HG03571 (cell line): ENCODE results near the gene NOMO2.
"Not testable (repeated sequence)": the region's sequence is repeated elsewhere in the genome, so short reads cannot be mapped to it uniquely, and the experiment has no call there.

Source experiments
- ATAC-seq: cut with Tn5 transposase; IDR thresholded peaks from one replicate; pipeline ENCODE4 v1.9.1; 2021; ENCODE audit not compliant: unreplicated experiment

The NOMO2 gene, protein sequence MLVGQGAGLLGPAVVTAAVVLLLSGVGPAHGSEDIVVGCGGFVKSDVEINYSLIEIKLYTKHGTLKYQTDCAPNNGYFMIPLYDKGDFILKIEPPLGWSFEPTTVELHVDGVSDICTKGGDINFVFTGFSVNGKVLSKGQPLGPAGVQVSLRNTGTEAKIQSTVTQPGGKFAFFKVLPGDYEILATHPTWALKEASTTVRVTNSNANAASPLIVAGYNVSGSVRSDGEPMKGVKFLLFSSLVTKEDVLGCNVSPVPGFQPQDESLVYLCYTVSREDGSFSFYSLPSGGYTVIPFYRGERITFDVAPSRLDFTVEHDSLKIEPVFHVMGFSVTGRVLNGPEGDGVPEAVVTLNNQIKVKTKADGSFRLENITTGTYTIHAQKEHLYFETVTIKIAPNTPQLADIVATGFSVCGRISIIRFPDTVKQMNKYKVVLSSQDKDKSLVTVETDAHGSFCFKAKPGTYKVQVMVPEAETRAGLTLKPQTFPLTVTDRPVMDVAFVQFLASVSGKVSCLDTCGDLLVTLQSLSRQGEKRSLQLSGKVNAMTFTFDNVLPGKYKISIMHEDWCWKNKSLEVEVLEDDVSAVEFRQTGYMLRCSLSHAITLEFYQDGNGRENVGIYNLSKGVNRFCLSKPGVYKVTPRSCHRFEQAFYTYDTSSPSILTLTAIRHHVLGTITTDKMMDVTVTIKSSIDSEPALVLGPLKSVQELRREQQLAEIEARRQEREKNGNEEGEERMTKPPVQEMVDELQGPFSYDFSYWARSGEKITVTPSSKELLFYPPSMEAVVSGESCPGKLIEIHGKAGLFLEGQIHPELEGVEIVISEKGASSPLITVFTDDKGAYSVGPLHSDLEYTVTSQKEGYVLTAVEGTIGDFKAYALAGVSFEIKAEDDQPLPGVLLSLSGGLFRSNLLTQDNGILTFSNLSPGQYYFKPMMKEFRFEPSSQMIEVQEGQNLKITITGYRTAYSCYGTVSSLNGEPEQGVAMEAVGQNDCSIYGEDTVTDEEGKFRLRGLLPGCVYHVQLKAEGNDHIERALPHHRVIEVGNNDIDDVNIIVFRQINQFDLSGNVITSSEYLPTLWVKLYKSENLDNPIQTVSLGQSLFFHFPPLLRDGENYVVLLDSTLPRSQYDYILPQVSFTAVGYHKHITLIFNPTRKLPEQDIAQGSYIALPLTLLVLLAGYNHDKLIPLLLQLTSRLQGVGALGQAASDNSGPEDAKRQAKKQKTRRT

DNA sequence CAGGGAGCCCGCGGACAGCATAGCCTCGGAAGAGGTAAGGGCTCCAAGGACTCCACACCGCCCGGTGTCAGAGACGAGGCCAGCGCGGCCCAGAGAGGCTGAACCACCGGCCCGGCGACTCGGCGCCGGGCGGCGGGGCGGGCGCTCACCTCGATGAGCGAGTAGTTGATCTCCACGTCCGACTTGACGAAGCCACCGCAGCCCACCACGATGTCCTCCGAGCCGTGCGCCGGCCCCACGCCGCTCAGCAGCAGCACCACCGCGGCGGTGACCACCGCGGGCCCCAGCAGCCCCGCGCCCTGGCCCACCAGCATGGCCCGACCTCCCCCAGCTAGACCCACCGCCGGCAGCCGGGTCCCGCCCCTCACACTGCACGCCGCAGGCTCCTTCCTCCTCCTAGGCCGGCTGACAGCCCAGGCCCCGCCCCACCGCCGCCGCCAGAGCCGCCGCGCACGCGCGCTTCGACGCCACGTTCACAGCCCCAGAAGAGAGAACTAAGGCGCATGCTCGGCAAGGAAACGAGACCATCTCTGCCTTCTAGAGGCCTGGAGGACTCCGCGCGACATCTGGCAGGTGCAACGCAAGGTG lies at the start of gene NOMO2:
TSS of gene NOMO2 (minus strand) at position 371 of the 588 bp plus-strand sequence. CDS start at position 314, 57 bp downstream.
- peak; percentile 91 for ATAC-seq

DNA sequence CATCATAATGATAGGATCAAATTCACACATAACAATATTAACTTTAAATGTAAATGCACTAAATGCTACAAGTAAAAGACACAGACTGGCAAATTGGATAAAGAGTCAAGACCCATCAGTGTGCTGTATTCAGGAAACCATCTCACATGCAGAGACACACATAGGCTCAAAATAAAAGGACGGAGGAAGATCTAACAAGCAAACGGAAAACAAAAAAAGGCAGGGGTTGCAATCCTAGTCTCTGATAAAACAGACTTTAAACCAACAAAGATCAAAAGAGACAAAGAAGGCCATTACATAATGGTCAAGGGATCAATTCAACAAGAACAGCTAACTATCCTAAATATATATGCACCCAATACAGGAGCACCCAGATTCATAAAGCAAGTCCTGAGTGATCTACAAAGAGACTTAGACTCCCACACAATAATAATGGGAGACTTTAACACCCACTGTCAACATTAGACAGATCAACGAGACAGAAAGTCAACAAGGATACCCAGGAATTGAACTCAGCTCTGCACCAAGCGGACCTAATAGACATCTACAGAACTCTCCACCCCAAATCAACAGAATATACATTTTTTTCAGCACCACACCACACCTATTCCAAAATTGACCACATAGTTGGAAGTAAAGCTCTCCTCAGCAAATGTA lies 48.4 kb upstream of the NOMO2 start:
- ATAC-seq, result not testable (repeated sequence)

DNA sequence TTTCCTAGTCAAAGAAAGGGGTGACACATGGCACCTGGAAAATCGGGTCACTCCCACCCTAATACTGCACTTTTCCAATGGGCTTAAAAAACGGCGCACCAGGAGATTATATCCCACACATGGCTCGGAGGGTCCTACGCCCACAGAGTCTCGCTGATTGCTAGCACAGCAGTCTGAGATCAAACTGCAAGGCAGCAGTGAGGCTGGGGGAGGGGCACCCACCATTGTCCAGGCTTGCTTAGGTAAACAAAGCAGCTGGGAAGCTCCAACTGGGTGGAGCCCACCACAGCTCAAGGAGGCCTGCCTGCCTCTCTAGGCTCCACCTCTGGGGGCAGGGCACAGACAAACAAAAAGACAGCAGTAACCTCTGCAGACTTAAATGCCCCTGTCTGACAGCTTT lies 46.4 kb upstream of the NOMO2 start:
- not testable (repeated sequence) for ATAC-seq

DNA sequence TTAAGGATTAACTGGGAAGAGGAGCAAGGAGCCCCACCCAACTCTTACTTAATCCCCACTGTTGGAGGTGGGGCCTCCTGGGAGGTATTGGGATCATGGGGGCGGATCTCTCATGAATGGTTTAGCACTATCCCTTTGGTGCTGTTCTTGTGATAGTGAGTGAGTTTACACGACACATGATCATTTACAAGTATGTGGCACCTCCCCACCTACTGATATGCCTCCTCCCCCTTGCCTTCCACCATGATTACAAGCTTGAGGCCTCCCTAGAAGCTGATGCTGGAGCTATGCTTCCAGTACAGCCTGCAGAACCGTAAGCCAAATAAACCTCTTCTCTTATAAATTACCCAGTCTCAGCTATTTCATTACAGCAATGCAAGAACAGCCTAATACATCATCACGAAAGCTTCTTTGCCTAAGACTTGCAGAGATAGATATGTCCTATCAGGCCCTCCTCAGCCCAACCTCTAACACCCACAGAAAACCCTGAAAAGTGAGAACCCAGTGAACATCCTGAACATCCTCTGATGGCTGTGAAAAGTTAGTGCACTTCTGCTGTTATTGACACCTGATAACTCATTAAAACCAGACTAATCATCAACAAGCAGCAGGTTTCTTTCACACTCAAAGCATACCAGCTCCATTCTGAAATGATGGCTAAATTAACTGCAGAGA lies 41.8 kb upstream of the NOMO2 start:
- not testable (repeated sequence) for ATAC-seq

DNA sequence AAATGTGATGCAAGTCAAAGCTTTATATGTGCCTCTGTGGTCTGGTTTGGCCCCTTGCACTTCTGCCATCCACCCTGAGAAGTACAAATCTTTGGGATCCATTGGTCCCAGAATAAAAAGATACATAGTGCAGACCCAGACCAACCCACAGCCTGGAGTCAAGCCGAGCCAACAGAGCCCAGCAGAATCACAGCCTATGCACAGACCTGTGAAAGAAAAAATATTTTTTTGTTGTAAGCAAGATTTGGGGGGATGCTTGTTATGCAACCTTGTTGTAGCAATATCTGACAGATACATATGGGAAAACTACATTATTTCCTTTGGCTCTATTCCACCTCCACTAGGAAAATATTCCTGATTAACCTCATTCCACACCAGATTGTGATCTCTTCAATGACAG lies 36.7 kb upstream of the NOMO2 start:
- not testable (repeated sequence) for ATAC-seq

DNA sequence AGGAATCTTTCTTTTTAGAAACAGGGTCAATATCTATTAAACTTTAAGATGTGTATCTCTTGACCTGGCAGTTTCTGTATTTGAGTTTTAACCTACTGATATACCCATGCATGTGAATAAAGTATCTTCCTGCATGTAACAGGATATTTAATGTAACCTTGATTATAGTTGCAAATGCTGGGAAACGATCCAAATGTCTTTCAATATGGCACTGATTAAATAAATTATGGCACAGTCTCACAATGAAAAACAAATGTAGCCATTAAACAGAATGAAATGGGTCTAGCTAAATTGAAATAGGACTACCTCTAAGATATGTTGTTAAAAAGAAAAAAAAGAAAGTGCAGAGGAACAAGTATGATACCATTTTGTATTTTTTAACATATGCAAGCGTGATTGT lies 35.8 kb upstream of the NOMO2 start:
- ATAC-seq, result not testable (repeated sequence)

DNA sequence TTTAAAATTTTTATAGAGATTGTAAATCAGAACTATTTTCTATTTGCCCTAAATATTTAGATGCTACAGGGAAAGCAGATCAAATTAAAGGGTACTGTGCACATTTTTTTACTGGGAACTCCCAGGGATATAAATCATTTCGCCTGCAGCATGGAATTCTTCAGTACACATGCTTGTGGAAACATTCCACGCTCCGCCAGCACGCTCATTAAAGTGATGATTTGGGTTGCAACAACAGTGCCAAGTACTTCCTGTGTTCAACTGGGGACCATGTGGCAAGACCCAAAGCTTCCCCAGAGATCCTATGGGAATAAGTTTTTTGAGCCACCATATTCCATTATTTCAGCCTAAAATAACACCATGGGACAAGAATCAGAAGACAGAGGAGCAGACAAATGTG lies 35.4 kb upstream of the NOMO2 start:
- not testable (repeated sequence) for ATAC-seq

DNA sequence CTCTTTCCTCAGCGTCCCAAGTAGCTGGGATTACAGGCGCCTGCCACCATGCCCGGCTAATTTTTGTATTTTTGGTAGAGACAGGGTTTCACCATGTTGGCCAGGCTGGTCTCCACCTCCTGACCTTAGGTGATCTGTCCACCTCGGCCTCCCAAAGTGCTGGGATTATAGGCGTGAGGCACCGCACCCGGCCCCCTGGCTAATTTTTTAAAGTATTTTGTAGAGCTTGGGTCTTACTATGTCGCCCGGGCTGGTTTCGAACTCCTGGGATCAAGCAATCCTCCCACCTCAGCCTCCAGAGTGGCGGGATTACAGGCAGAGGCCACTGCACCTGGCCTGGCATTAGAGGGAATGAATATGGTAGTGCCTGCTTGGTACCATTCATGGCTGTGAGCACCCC lies 33.9 kb upstream of the NOMO2 start:
- not testable (repeated sequence) for ATAC-seq

DNA sequence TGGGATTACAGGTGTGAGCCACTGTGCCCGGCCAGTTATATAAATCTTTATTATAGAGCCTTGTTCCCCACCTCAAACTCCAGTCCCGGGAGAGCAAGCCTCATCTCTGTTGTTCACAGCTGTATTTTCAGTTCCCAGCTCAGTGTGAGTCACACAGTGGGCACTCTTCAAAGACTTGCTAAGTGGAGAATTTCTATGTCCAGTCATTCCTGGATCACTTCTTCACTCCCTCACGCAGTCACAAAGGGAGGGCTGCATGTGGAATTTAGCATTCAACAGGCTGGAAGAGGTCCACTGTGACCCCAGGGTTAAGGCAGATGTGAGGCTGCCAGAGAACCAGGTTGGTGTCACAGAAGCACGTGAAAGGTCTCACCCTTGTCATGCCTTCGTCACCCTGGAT lies 33.0 kb upstream of the NOMO2 start:
- ATAC-seq, result not testable (repeated sequence)

DNA sequence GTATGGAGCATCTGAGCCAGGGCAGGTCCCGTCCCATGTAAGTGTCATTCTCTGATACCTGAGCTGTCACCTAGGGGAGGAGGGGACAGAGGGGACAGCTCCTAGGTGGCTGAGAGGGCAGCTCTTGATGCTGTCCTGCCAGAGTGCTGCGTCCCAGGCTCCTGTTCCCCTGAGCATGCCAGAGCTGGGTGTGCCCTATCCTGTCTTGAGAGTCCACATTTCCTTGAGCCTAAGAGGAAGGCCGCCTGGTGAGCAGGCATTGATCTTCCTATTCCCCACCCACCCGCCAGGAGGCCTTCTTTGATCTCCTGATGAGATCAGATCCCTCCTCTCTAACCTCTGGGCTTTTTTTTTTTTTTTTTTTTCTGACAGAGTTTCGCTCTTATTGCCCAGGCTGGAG lies 32.0 kb upstream of the NOMO2 start:
- ATAC-seq, result not testable (repeated sequence)

DNA sequence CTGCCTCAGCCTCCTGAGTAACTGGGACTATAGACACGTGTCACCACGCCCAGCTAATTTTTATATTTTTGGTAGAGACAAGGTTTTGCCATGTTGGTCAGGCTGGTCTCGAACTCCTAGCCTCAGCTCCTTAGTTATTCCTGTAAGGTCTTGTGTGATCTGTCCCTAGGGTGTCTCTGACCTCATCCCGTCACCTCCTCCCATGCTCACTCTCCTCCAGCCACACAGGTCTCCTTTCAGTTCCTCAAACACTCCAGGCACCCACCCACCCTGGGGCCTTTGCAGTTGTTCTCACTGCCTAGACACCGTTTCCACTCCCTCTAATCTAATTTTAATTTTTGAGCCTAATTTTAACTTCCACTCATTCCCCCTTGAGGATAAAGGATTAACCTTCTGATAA lies 31.1 kb upstream of the NOMO2 start:
- ATAC-seq, result not testable (repeated sequence)

DNA sequence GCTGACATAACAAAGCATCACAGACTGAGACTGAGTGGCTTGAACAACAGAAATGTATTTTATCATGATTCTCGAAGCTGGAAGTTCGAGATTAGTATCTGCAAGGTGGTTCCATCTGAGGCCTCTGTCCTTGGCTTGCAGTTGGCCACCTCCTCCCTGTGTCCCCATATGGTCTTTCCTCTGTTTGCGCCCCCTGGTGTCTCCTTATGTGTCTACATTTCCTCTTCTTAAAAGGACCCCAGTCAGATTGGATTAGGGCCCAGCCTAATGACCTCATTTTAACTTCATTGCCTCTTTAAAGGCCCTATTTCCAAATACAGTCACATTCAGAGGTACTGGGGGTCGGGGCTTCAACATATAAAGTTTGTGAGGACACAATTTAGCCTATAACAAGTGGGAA lies 30.0 kb upstream of the NOMO2 start:
- ATAC-seq, result not testable (repeated sequence)

DNA sequence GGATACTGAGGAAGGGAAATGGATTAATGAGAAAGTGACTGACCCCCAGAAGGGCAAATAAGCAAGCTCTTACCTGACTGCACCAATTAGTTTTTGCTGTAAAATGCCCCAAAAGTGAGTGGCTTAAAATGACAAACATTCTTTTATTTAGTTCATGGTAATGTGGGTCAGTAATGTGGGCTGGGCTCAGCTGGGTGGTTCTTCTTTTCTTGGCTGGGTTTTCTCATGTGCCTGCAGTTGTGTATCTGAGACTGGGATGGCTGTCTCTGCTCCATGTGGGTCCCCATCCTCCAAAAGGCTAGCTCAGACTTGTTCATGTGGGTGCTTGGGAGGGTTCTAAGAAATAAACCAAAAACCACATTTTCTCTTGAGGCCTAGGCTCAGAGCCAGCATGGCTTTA lies 29.5 kb upstream of the NOMO2 start:
- not testable (repeated sequence) for ATAC-seq

DNA sequence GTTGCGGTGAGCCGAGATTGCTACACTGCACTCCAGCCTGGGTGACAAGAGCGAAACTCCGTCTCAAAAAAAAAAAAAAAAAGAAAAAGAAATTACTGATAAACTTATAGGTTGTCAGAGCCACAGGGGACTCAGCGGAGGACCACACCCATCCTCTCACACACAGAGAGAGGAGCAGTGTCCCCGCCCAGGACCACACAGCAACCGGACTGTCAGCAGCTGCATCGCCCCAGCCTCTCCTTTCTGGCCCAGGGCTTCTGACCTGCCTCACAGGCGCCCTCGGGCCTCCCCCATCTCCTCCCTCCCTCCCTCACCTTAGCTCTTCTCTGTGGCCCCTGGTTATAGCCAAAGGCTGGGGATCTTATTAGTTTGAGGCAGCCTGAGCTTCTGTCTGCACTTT lies 27.9 kb upstream of the NOMO2 start:
- not testable (repeated sequence) for ATAC-seq

DNA sequence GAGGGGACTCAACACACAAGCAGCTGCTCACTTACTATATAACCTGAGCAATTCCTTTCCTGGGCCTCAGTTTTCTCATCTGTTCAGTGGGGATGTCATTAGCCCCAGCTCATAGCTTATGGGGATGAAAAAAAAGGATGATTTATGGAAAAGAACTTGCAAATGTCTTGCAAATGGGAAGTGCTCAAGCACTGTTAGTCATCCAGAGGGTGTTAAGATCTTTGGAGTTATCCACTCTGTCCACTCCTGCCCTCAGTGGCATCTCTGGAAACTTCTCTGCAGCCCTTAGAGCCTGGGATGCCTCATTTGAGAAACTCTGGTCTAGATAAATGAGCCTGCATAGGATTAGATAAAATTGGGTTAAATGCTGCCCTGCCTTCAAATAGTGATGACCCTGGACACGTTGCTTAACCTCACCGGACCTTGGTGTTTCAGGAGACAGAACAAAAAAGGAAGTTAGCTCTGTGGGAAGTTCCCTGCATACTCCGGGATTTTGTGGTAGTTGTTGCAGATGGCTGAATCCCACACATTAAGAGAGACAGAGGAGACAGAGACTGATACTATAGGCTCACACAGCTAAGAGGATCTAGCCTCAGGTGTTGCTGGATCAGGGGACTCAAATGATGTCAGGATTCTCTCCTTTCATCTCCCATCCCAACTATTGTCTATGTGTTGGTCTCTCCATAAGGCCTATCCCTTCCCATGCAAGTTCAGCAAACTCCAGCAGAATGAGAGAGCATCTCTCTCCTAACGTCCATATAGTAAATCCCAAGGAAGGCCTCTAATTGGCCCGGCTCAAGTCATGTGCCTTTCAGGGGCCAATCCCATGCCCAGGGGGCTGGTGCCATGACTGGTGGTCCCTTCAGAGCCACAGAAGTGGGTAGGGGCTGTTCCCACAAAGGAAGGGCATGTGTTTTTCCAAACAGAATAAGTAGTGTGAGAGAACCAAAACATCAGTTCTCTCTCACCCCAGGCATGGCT lies 25.0 kb upstream of the NOMO2 start:
- ATAC-seq, result not testable (repeated sequence)

DNA sequence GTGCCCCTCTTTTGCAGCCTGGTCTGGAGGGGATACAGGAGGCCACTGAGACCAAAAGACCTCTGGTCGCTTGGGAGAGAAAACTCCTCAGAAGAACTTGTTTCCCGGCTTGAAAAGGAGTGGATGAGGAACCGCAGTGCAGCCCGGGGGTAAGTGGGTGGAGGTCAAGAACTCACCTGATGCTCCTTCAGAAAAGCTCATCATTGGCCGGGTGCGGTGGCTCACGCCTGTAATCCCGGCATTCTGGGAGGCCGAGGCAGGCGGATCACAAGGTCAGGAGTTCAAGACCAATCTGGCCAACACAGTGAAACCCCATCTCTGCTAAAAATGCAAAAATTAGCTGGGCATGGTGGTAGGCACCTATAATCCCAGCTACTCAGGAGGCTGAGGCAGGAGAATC lies 23.9 kb upstream of the NOMO2 start:
- ATAC-seq, result not testable (repeated sequence)

DNA sequence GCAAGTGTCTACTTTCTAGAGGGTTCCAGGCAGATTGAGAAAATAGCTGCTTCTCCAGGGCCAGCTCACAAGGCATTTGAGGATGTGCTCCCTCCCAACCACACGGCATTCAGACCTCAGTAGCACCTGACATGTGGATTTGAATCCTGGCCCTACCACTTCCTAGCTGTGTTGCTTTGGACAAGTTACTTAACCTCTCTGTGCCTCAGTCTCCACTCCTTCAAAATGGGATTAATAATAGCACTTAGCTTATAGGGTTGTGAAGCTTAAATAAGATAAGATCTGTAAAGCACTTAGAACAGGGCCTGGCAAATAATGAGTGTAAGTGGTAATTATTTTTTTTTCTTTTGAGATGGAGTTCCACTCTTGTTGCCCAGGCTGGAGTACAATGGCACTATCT lies 21.0 kb upstream of the NOMO2 start:
- no peak for ATAC-seq

DNA sequence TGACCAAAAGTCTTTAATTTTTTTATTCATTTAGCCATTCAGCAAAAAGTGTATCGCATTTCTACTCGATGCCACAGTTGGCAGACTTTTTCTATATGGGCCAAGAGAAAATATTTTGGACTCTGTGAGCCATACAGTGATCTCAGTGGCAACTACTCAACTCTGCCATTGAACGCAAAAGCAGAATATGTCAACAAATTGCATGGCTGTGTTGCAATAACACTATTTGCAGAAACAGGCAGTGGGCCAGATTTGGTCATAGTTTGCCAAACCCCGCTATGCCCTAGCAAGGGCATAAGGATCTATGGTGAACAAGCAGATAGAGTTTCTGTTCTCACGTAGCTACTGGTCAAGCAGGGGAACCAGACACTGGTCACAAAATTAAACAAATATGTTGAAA lies 18.5 kb upstream of the NOMO2 start:
- not testable (repeated sequence) for ATAC-seq
